Naive thymus-derived CD4-positive, alpha-beta T cell (primary cell): Measurements from ENCODE around the gene G6PC2. TPM values are rescaled to one million over a fixed set of nuclear protein-coding genes. Genes with fewer than 3 reads are reported as not detected.
A peak's percentile ranks its signal among the peaks of the same experiment; 100 is the strongest.

ENCODE experiments used
- ATAC-seq: fragments of 150-1000 bp; cut with Tn5 transposase; 2 replicates; pipeline ENCODE4 v1.10.0; 2021; ENCODE audit warnings: mild to moderate bottlenecking, moderate library complexity
- CTCF ChIA-PET: fragments of 350-600 bp; sonication (Branson Sonifier 250); formaldehyde crosslinking; loops from one replicate; lab custom pipeline; 2021; ENCODE audit warnings: antibody characterized with exemption; lab: Charles Lee
- POLR2A ChIA-PET: fragments of 350-600 bp; sonication (Branson Sonifier 250); formaldehyde crosslinking; loops from one replicate; lab custom pipeline; 2021; ENCODE audit warnings: antibody characterized with exemption, inconsistent platforms; lab: Charles Lee
- DNase-seq, 9 donors: peaks; one replicate each; pipeline versions ENCODE4 v3.0.0 to v3.0.0-alpha.2; 2020 to 2022; ENCODE audit warnings: mixed read lengths in 1 of 9
- H3K27ac ChIP-seq: one replicate; pipeline ENCODE4 v1.7.0; 2013; ENCODE audit warnings: mild to moderate bottlenecking, low read depth, low read length, moderate library complexity
- H3K27me3 ChIP-seq, 2 donors: one replicate each; pipeline ENCODE4 v1.7.0; 2013; ENCODE audit warnings: low read length in 2 of 2, mild to moderate bottlenecking in 2 of 2, moderate library complexity in 2 of 2; ENCODE audit not compliant: control insufficient read depth in 2 of 2, insufficient read depth in 2 of 2
- H3K36me3 ChIP-seq, 3 experiments: 1 replicate in 2 of 3; 2 replicates in 1 of 3; pipeline ENCODE4 v1.7.0; 2013; ENCODE audit warnings: low read length in 3 of 3, mild to moderate bottlenecking in 3 of 3, moderate library complexity in 1 of 3; ENCODE audit not compliant: insufficient read depth in 3 of 3, control insufficient read depth in 2 of 3
- H3K4me1 ChIP-seq, 2 donors: one replicate each; pipeline ENCODE4 v1.7.0; 2013; ENCODE audit warnings: low read length in 2 of 2, mild to moderate bottlenecking in 2 of 2, moderate library complexity in 1 of 2; ENCODE audit not compliant: control insufficient read depth in 2 of 2, insufficient read depth in 2 of 2
- H3K4me3 ChIP-seq: 2 replicates; pipeline ENCODE4 v1.7.0; 2013; ENCODE audit warnings: mild to moderate bottlenecking, low read length
- H3K9me3 ChIP-seq, 3 experiments: 1 replicate in 2 of 3; 2 replicates in 1 of 3; pipeline ENCODE4 v1.7.0; 2013; ENCODE audit warnings: low read length in 3 of 3; ENCODE audit not compliant: control insufficient read depth in 2 of 3
- H3K27ac Mint-ChIP-seq, 9 donors: one replicate each; pipeline ENCODE4 v1.8.0; 2020 to 2022; ENCODE audit warnings: mixed read lengths in 9 of 9, mild to moderate bottlenecking in 8 of 9, moderate library complexity in 5 of 9, inconsistent platforms in 2 of 9
- H3K27me3 Mint-ChIP-seq, 5 donors: one replicate each; pipeline ENCODE4 v1.8.0; 2021 to 2022; ENCODE audit warnings: mixed read lengths in 5 of 5, mild to moderate bottlenecking in 1 of 5
- H3K36me3 Mint-ChIP-seq, 5 donors: one replicate each; pipeline ENCODE4 v1.8.0; 2020 to 2022; ENCODE audit warnings: mixed read lengths in 5 of 5, mild to moderate bottlenecking in 3 of 5, inconsistent platforms in 1 of 5
- H3K4me1 Mint-ChIP-seq, 7 donors: one replicate each; pipeline ENCODE4 v1.8.0; 2020 to 2022; ENCODE audit warnings: mixed read lengths in 7 of 7, mild to moderate bottlenecking in 3 of 7, inconsistent platforms in 1 of 7
- H3K4me3 Mint-ChIP-seq, 10 donors: one replicate each; pipeline ENCODE4 v1.8.0; 2020 to 2022; ENCODE audit warnings: mild to moderate bottlenecking in 10 of 10, mixed read lengths in 10 of 10, moderate library complexity in 6 of 10, inconsistent platforms in 2 of 10
- H3K9me3 Mint-ChIP-seq, 11 donors: one replicate each; pipeline ENCODE4 v1.8.0; 2020 to 2022; ENCODE audit warnings: mixed read lengths in 11 of 11, mild to moderate bottlenecking in 4 of 11, inconsistent platforms in 1 of 11, moderate library complexity in 1 of 11
- intact Hi-C, 2 donors: fragments of 100-400 bp; cut with micrococcal nuclease; formaldehyde crosslinking; loops; one replicate each; pipeline ENCODE4 v1.15.1; 2023
- polyA plus RNA-seq, 2 donors: library from polyadenylated mRNA; unstranded; fragments of 300-500 nt; fragmentation: Illumina TruSeq; gene quantifications; one replicate each; pipeline ENCODE4 v1.2.3, GENCODE V29; 2021
- total RNA-seq, 6 experiments: library from RNA in 5 of 6; stranded (reverse) in 5 of 6; gene quantifications; 1 replicate in 5 of 6; 2 replicates in 1 of 6; pipeline ENCODE4 v1.2.3 and lab custom pipeline; 2021 to 2026

G6PC2 gene
- total and polyA plus RNA-seq, 7 experiments from 2014 or later = not detected

- Mint-ChIP-seq H3K4me1 (peaks cover 0 to 1% (median 0%) of the 10 kb centered on the region in 7 donors), H3K36me3 (no peaks in the 10 kb centered on the region), H3K4me3 (no peak overlapping the region), H3K27me3 (peaks cover 0 to 53% (median 17%) of the 10 kb centered on the region in 5 donors), H3K9me3 (no peaks in the 10 kb centered on the region), H3K27ac (no peak overlapping the region)
- no peak overlapping the region for H3K4me3 ChIP-seq
- H3K9me3 ChIP-seq = no peaks in the 10 kb centered on the region
- DNase-seq = no peak
- ChIA-PET POLR2A (no interaction called here), CTCF (no interaction called here)
- H3K27ac ChIP-seq = no peak overlapping the region
- H3K27me3 ChIP-seq = no peaks in the 10 kb centered on the region
- intact Hi-C loops = no loop called here
- no peaks in the 10 kb centered on the region for H3K4me1 ChIP-seq
- no peaks in the 10 kb centered on the region for H3K36me3 ChIP-seq
- no peak for ATAC-seq
Measured at GRCh38 chr2:168897449-168897848, 3.6 kb upstream of the G6PC2 start.

GRCh38 chr2:168903888-168904287 lies 2.8 kb downstream of the G6PC2 start:
- DNase-seq = no peak
- peaks cover 0 to 1% (median 0%) of the 10 kb centered on the region in 7 donors for H3K4me1 Mint-ChIP-seq
- H3K27ac Mint-ChIP-seq = no peak overlapping the region
- Histone ChIP-seq H3K9me3 (no peaks in the 10 kb centered on the region), H3K27me3 (no peaks in the 10 kb centered on the region), H3K36me3 (no peaks in the 10 kb centered on the region), H3K4me3 (no peak overlapping the region), H3K4me1 (no peaks in the 10 kb centered on the region), H3K27ac (no peak overlapping the region)
- intact Hi-C loops = no loop called here
- no peak overlapping the region for H3K4me3 Mint-ChIP-seq
- ChIA-PET POLR2A (no interaction called here), CTCF (no interaction called here)
- H3K27me3 Mint-ChIP-seq = peaks cover 6 to 56% (median 22%) of the 10 kb centered on the region in 5 donors
- no peaks in the 10 kb centered on the region for H3K9me3 Mint-ChIP-seq
- H3K36me3 Mint-ChIP-seq = peaks cover 0 to 3% (median 0%) of the 10 kb centered on the region in 5 donors
- ATAC-seq = no peak

- no peaks in the 10 kb centered on the region for H3K36me3 ChIP-seq
- Mint-ChIP-seq H3K27ac (no peak overlapping the region), H3K4me1 (peaks cover 0 to 1% (median 0%) of the 10 kb centered on the region in 7 donors), H3K4me3 (no peak overlapping the region), H3K9me3 (no peaks in the 10 kb centered on the region), H3K36me3 (peaks cover 0 to 3% (median 0%) of the 10 kb centered on the region in 5 donors), H3K27me3 (peaks cover 6 to 55% (median 22%) of the 10 kb centered on the region in 5 donors)
- no peaks in the 10 kb centered on the region for H3K9me3 ChIP-seq
- no peaks in the 10 kb centered on the region for H3K4me1 ChIP-seq
- no peak overlapping the region for H3K4me3 ChIP-seq
- no peak overlapping the region for H3K27ac ChIP-seq
- POLR2A ChIA-PET = no interaction called here
- CTCF ChIA-PET = no interaction called here
- H3K27me3 ChIP-seq = no peaks in the 10 kb centered on the region
- intact Hi-C loops = no loop called here
- ATAC-seq (no peak), DNase-seq (no peak)
Measured at GRCh38 chr2:168904358-168904757, 3.3 kb downstream of the G6PC2 start.

- no peaks in the 10 kb centered on the region for H3K9me3 Mint-ChIP-seq
- no peaks in the 10 kb centered on the region for H3K36me3 ChIP-seq
- H3K27ac Mint-ChIP-seq = no peak overlapping the region
- H3K9me3 ChIP-seq = no peaks in the 10 kb centered on the region
- H3K27me3 ChIP-seq = peaks cover 0 to 4% of the 10 kb centered on the region in 2 donors
- ChIA-PET CTCF (no interaction called here), POLR2A (no interaction called here)
- peaks cover 0 to 7% (median 6%) of the 10 kb centered on the region in 7 donors for H3K4me1 Mint-ChIP-seq
- H3K27ac ChIP-seq = no peak overlapping the region
- H3K4me3 ChIP-seq = no peak overlapping the region
- intact Hi-C loops = no loop called here
- ATAC-seq (no peak), DNase-seq (no peak)
- no peaks in the 10 kb centered on the region for H3K4me1 ChIP-seq
- no peak overlapping the region for H3K4me3 Mint-ChIP-seq
- H3K36me3 Mint-ChIP-seq = peaks cover 0 to 3% (median 0%) of the 10 kb centered on the region in 5 donors
- peaks cover 23 to 65% (median 36%) of the 10 kb centered on the region in 5 donors for H3K27me3 Mint-ChIP-seq
Measured at GRCh38 chr2:168907940-168908662, 7.0 kb downstream of the G6PC2 start.

- Mint-ChIP-seq H3K4me1 (peaks cover 0 to 9% (median 7%) of the 10 kb centered on the region in 7 donors), H3K27ac (no peak overlapping the region), H3K9me3 (peaks cover 0 to 5% (median 0%) of the 10 kb centered on the region in 11 donors), H3K27me3 (peaks cover 32 to 59% (median 39%) of the 10 kb centered on the region in 5 donors), H3K4me3 (no peak overlapping the region), H3K36me3 (peaks cover 0 to 7% (median 0%) of the 10 kb centered on the region in 5 donors)
- Histone ChIP-seq H3K27me3 (peaks cover 0 to 4% of the 10 kb centered on the region in 2 donors), H3K4me1 (no peaks in the 10 kb centered on the region), H3K27ac (no peak overlapping the region), H3K9me3 (no peaks in the 10 kb centered on the region), H3K4me3 (no peak overlapping the region), H3K36me3 (no peaks in the 10 kb centered on the region)
- DNase-seq (no peak), ATAC-seq (no peak)
- POLR2A ChIA-PET = no interaction called here
- intact Hi-C loops = loop anchor here in 1 of 2 donors (10.0 kb wide), 1 partner anchor 206 kb away; no protein-coding TSS in a partner anchor
- CTCF ChIA-PET = interaction anchor here (1.1 kb wide), 1 partner anchor 224 kb away, joined by 4 read pairs; no protein-coding TSS in a partner anchor
Measured at GRCh38 chr2:168910330-168910729, 9.2 kb downstream of the G6PC2 start.

- Histone ChIP-seq H3K9me3 (peaks cover 0 to 4% (median 0%) of the 10 kb centered on the region in 3 experiments), H3K36me3 (no peaks in the 10 kb centered on the region), H3K27ac (no peak overlapping the region), H3K4me1 (no peaks in the 10 kb centered on the region), H3K4me3 (no peak overlapping the region), H3K27me3 (peaks cover 0 to 4% of the 10 kb centered on the region in 2 donors)
- Mint-ChIP-seq H3K36me3 (peaks cover 0 to 11% (median 0%) of the 10 kb centered on the region in 5 donors), H3K27me3 (peaks cover 29 to 48% (median 36%) of the 10 kb centered on the region in 5 donors), H3K9me3 (peaks cover 0 to 15% (median 0%) of the 10 kb centered on the region in 11 donors), H3K4me1 (peaks cover 0 to 15% (median 7%) of the 10 kb centered on the region in 7 donors), H3K27ac (no peak overlapping the region), H3K4me3 (peak overlapping the region in 7 of 10 donors; percentile 18 to 73 (median 32))
- DNase-seq (no peak), ATAC-seq (peak; percentile 50)
- POLR2A ChIA-PET = no interaction called here
- intact Hi-C loops = loop anchor here in 1 of 2 donors (10.0 kb wide), 1 partner anchor 208 kb away; no protein-coding TSS in a partner anchor
- CTCF ChIA-PET = no interaction called here
Measured at GRCh38 chr2:168912466-168912865, 11.4 kb downstream of the G6PC2 start.
